Activated gamma-delta T cell treated with anti-CD3 and anti-CD28 coated beads, Interleukin-2, amount 50 U/mL, for 16 hours (primary cell): ENCODE results near the gene GDF7.

Experiments
- DNase-seq: peaks from one replicate; pipeline ENCODE4 v3.0.0-alpha.2; 2020; ENCODE audit warnings: low read depth

GDF7 gene

GRCh38 chr2:20645301-20645701 is 21.6 kb upstream of the GDF7 start:
- no peak for DNase-seq

DNA sequence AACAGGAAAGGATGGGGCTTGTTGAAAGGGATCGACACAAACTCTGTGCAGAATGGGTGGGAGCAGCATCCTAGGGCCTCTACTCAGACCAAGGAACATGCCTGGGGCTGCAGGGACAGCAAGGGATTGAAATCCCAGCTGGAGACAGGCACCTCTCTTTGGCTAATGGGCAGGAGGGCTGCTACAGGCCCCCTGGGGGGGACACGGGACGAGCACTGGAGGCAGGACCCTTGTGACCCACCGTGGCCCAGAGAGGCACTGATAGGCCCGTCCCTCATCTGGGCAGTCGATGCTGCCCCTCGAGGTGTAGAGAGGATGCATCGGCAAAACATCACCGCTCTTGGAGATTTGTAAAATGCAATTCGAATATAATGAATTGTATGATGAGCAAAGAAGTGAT is 21.2 kb upstream of the GDF7 start:
- no peak for DNase-seq

- no peak for DNase-seq
Measured at GRCh38 chr2:20646446-20646845, 20.5 kb upstream of the GDF7 start.

DNA sequence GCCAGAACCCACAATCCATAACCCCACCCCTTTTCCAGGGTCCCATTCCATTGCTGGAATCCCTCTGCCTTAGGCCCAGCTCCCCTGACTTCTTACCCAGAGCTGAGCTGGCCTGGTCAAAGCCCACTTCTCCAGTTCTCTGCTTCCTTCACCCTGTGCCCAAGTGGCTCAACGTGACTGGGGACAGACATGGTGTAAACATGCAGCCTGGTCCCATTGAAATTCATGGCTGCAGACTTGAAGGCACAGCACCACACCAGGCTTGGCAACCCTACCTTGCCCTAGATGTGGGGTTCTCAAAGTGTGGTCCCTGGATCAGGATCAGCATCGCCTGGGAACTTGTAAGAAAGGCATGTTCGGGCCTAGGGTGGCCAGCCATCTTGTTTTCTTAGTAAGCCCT is 19.7 kb upstream of the GDF7 start:
- no peak for DNase-seq

DNA sequence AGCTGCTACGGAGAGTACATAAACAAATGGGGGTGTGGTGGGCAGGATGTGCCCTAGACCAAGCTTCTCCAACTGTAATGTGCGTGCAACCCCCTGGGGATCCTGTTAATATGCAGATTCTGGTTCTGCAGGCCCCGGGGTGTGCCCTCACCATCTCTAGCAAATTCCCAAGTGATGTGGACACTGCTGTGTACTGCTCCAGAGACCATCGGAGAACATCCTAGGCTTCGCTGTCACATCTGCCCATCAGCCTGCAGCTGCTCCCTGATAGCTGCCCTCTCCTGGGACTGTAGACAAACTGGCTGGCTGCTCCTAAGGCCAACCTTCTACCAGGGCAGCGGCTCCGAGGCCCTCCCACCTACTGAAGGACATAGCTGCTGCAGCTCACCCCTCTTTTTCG is 19.2 kb upstream of the GDF7 start:
- DNase-seq = no peak

GRCh38 chr2:20648206-20648605 is 18.7 kb upstream of the GDF7 start:
- no peak for DNase-seq

- no peak for DNase-seq
Measured at GRCh38 chr2:20648831-20649230, 18.1 kb upstream of the GDF7 start.

GRCh38 chr2:20649576-20649975 is 17.4 kb upstream of the GDF7 start:
- no peak for DNase-seq

- DNase-seq = no peak
Measured at GRCh38 chr2:20649976-20650375, 17.0 kb upstream of the GDF7 start.

- no peak for DNase-seq
Measured at GRCh38 chr2:20650393-20650876, 16.5 kb upstream of the GDF7 start.

- DNase-seq = peak; percentile 77
Measured at GRCh38 chr2:20650877-20651730, 15.8 kb upstream of the GDF7 start, which contains the start of gene HS1BP3. HS1BP3 (minus strand) TSS chr2:20651098; CDS start chr2:20651063, 35 bp downstream.

GRCh38 chr2:20651731-20652099 is 15.2 kb upstream of the GDF7 start:
- DNase-seq = no peak

- DNase-seq = no peak
Measured at GRCh38 chr2:20652141-20652540, 14.8 kb upstream of the GDF7 start.

DNA sequence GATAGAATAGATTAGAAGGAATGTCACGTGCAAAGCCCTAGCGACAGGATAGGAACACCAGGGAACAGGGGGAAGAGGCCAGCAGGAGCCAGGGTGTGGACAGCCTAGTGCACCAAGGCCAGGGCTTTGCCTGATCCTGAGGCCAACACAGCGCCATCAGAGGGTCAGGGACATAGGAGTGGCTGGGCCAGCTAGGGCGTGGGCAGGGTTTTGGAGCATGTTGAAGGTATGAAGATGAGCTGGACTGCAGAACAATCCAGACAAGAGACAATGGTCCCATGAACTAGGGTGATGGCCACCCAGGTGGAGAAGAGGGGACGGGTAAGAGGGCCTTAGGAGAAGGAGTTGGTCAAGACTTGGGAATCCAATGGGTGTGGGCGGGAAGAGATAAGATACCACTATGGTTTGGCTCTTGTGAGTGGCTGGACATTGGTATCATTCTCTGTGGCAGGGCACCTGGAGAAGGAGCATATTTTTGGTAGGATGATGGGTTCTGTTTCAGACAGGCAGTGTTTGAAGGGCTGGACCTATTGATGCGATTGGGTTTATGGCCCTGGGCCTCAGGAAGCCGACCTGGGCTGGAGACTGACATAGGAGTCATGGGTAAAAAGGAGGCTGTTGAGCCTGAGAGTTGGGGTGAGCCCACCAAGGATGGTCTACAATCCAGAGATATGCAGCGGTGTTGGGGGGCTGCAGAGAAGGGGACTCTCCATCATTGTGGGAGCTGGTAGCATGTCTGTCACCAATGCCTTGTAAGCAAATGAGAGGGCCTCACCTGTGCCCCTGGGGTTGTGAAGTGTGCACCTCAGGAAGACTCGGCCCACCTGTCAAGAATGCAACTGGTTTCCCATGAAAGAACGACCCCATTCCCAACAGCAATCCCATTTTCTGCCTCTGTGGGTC is 14.0 kb upstream of the GDF7 start:
- DNase-seq = no peak

DNA sequence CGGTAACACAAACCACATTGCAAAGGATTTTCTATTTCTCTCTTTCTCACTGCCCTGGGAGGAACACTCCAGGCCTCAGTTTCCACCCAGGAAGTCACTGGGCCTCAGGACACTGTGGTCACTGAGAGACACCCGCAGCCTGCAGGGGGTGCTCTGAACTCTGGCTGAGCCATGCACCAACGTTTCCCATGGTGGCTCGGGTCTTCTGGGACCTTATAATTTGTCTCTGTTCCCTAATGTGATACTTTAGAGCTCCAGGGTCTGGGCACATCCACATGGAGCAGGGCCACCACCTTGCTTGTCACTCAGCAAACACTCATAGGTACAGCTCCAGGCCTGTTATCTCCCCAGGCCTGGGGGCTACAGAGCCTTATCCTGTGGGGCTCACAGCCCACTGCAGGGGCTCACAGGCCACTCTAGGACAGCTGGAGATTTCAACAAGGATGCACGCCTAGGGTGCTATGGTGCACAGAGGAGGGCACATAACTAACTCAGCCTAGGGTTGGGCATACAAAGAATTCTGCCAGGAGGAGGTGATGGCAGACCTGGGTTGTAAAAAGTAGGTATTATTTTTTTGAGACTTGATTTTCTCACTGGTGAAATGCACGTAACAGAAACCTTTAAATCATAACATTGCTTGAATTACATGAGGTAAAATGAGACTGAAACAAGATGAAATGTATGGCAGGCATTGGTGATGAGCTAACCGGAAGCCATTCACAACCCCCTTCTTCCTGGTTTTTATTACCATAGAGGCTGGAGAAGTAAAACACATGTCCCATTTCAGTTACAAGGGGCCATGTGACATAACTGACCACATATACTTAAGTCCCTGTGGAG is 13.0 kb upstream of the GDF7 start:
- DNase-seq = no peak

DNA sequence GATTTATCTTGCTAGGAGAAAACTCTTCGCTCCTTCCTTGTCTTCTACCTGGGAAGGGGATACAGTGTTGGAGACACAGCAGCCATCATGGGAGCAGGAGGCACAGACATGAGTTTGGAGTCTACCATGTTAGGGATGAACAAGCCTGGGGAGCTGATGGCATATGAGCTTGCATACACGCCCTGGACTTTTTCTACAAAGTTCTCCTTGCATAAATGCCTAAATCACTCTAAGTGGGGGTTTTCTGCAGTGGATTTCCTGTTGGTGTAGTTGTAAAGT is 12.5 kb upstream of the GDF7 start:
- DNase-seq = no peak

- no peak for DNase-seq
Measured at GRCh38 chr2:20656561-20656960, 10.4 kb upstream of the GDF7 start.

DNA sequence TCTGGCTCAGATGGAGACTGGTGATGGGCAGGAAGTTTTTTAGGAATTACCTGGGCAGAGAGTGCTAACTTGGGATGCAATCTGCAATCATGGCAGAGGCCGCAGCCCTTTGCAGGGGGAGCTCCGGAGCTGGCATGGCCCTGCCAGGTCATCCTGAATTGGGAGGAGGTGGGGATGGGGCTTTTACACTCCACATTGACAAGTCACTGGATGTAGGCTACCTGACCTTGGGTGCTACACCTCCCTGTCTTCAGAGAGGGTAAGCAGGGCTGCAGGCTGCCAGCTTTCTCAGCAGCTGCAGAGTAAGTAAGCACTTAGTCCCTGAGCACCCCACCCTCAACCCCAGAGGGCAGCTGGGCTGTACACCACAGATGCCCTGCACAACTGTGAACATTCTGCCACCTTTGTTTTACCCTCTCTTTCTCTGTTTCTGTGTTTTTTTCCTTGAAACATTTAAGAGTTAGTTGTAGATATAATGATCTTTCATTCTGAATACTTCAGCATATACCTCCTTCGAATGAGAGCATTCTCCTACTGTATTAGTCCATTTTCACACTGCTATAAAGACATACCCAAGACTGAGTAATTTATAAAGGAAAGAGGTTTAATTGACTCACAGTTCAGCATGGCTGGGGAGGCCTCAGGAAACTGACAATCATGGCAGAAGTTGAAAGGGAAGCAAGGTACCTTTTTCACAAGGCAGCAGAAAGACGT is 9.3 kb upstream of the GDF7 start:
- no peak for DNase-seq

DNA sequence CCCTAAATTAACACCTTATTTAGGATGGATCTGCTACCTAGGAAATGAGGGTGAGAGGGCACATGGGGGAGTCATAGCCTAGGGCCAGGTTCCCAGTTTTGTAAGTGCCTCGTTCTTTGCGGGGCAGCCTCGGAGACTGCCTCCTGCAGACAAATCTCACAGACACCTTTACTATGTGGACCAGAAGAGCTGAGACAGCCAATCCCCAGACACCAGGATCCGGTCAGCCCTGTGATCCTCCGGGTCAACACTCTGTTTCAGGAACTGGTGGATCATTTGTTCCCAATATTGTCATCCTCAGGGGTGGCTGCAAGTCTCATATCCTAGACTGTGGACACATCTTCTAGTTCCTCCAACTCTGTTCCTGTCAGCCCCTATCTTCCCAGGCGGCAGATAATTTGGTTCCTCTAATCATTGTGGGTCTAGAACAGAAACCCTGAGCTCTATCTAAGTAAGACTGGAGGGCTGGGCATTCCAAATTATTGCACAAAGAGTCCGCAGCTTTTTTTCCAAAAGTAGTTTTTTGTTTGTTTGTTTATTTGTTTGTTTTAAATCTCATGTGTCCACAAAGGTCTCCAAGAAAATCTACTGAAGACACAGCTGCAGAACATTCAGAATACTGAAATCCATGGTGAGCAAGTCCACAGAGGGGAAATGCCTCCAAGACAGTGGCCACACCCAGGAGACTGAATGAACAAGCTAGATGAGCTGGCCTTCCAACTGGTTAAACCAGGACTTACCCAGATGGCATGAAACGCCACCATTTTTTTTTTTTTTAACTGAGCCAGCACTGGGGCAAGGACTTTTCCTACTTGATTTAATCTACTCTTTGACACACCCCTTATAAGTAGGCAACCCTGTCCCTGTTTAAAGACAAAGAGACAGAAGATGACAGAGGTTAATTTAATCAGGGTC is 6.2 kb upstream of the GDF7 start:
- DNase-seq = no peak
